GM12873 (cell line): ENCODE data around the gene DAZAP1.

Experiments used
- CTCF ChIP-seq: IDR thresholded peaks from 2 replicates; pipeline ENCODE4 v1.5.1; 2012; ENCODE audit warnings: low read depth, mild to moderate bottlenecking, moderate library complexity, low read length, control low read depth; ENCODE audit not compliant: insufficient read depth; ENCODE audit errors: missing control alignments

DAZAP1 gene

GRCh38 chr19:1455336-1456120 is 48.1 kb downstream of the DAZAP1 start:
- TF ChIP-seq CTCF = no peak

DNA sequence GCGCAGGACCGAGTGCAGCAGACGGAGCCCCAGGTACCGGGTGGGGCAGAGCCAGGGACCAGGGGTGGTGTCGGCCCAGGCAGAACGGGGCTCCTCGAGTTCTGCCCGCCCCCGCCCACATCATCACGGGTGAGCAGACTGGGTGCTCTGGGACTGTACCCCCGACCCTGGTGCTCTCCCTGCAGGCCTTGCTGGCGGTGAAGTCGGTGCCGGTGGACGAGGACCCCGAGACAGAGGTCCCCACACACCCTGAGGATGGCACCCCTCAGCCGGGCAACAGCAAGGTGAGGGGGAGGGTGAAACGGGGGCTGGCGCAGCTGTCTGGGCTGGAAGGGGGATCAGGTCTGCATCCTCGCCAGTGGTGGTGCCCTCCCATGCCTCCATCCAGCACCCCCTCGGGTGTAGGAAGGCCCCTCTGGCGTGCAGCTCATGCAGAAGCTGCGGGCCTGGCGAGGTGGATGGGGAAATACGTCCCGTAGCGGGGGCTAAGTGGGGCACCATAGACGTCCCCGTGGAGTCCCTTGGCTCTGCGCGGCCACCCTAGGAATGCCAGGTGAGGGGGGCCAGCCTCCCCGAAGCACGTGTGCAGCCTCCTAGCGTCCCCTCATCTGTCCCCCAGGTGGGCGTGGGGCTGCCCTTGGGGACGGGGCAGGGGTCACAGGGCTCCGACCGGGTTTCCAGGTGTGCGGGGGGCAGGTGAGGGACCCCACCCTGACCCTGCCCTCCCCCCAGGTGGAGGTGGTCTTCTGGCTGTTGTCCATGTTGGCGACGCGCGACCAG is 48.9 kb downstream of the DAZAP1 start:
- no peak for TF ChIP-seq CTCF

GRCh38 chr19:1457031-1457739 is 49.8 kb downstream of the DAZAP1 start:
- TF ChIP-seq CTCF = no peak

DNA sequence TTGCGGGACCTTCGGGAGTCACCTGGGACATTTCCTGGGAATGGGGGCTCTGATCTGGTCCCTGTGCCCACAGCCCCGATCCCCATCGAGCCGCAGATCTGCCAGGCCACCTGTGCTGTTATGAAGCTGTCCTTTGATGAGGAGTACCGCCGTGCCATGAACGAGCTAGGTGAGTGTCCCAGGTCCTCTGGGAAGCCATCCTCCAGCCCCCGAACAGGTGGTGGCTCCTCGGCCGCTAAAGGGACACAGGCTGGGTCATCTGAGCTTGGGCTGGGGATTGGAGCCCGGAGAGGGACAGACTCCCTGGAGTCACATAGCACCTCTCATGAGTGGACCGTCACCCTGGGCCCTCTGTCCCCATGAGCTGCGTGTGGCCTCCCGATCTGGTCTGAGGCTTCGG is 50.5 kb downstream of the DAZAP1 start:
- TF ChIP-seq CTCF = no peak

DNA sequence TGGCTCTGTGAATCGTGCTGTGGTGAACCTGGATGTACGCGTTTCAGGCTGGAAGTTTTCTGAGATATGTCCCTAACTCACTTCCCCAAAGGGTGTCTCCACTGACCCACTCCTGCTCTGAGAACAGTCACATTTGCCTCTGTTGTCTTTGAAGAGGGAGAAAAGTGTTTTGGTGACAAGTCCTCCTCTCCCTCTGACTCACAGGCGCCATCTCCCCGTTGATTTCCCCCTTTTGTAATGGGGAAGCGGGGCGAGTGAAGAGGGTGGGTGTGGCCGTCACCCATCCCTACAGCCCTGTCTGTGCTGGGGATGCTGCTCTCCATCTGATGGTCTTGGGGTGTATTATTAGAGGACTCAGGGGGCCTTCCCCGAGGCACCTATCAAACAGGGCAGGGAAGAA is 52.1 kb downstream of the DAZAP1 start:
- no peak for TF ChIP-seq CTCF

GRCh38 chr19:1460033-1460995 is 52.9 kb downstream of the DAZAP1 start:
- no peak for TF ChIP-seq CTCF
